Activated B cell treated with CpG ODN at 0.5 μM for 24 hours (primary cell): ENCODE data around the gene NUP98. TPM values are rescaled to one million over a fixed set of nuclear protein-coding genes. Genes with fewer than 3 reads are reported as not detected.

ENCODE experiments used
- ATAC-seq: fragments of 200-7000 bp; cut with Tn5 transposase; one replicate; pipeline ENCODE4 v1.10.0; 2021; ENCODE audit warnings: low read depth, mild to moderate bottlenecking, moderate library complexity
- CTCF ChIA-PET: fragments of 350-600 bp; sonication (Branson Sonifier 250); formaldehyde crosslinking; loops from one replicate; lab custom pipeline; 2021; ENCODE audit warnings: antibody characterized with exemption; lab: Charles Lee
- POLR2A ChIA-PET: fragments of 350-600 bp; sonication (Branson Sonifier 250); formaldehyde crosslinking; loops from one replicate; lab custom pipeline; 2021; ENCODE audit warnings: antibody characterized with exemption; lab: Charles Lee
- DNase-seq: peaks from one replicate; pipeline ENCODE4 v3.0.0; 2022
- H3K27ac Mint-ChIP-seq: one replicate; pipeline ENCODE4 v1.8.0; 2020; ENCODE audit warnings: mixed read lengths
- H3K27me3 Mint-ChIP-seq: one replicate; pipeline ENCODE4 v1.8.0; 2021; ENCODE audit warnings: mixed read lengths
- H3K36me3 Mint-ChIP-seq: one replicate; pipeline ENCODE4 v1.8.0; 2021; ENCODE audit warnings: low read depth, mixed read lengths
- H3K4me1 Mint-ChIP-seq: one replicate; pipeline ENCODE4 v1.8.0; 2021; ENCODE audit warnings: mixed read lengths
- H3K4me3 Mint-ChIP-seq: one replicate; pipeline ENCODE4 v1.8.0; 2020; ENCODE audit warnings: mild to moderate bottlenecking, mixed read lengths
- H3K9me3 Mint-ChIP-seq: one replicate; pipeline ENCODE4 v1.8.0; 2020; ENCODE audit warnings: mixed read lengths
- CTCF ChIP-seq: fragments of 200-600 bp; IDR thresholded peaks from one replicate; pipeline ENCODE4 v1.8.0; 2022; ENCODE audit warnings: antibody characterized with exemption, mild to moderate bottlenecking
- intact Hi-C: fragments of 100-400 bp; cut with micrococcal nuclease; formaldehyde crosslinking; loops from one replicate; pipeline ENCODE4 v1.15.1; 2024
- total RNA-seq: library from RNA; stranded (reverse); gene quantifications from 2 replicates; pipeline ENCODE4 v1.2.3, GENCODE V29; 2022

Gene NUP98
- total RNA-seq, 1 donor from 2014 or later: 117 TPM

DNA sequence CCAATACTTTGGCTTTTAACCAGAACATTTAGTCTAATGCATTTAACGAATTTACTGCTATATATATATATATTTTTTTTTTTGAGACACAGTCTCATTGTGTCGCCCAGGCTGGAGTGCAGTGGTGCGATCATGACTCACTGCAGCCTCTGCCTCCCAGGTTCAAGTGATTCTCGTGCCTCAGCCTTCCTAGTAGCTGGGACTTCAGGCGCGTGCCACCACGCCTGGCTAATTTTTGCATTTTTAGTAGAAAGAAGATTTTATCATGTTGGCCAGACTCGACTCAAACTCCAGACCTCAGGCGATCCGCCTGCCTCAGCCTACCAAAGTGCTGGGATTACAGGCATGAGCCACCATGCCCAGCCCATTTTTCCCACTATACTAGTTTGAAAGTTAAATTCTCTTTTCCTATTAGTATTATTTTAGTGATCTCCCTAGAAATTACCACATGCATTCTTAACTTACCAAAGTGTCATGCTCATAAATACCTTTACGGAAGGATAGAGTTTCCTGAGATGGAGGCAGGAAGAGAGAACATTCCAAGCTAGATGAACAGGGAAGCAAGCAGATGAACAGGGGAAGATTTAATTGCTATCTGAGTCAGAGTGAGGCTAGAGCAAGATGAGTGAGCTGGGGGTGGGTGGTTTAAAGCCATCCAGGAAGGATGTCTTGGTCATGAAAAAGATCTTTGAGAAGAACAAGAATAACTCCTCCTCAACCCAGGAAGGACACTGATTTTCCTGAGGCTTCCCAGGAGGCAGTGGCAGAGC lies 6.6 kb upstream of the NUP98 start:
- peaks cover 14% of the 10 kb centered on the region for H3K4me1 Mint-ChIP-seq
- H3K27me3 Mint-ChIP-seq: no peaks in the 10 kb centered on the region
- no peak overlapping the region for H3K4me3 Mint-ChIP-seq
- no peaks in the 10 kb centered on the region for H3K9me3 Mint-ChIP-seq
- DNase-seq (no peak), ATAC-seq (no peak)
- no peak for TF ChIP-seq CTCF
- ChIA-PET POLR2A (no interaction called here), CTCF (no interaction called here)
- no peak overlapping the region for H3K27ac Mint-ChIP-seq
- H3K36me3 Mint-ChIP-seq: peaks cover 5% of the 10 kb centered on the region
- intact Hi-C loops: no loop called here

GRCh38 chr11:3802011-3802790 lies 4.8 kb upstream of the NUP98 start:
- H3K4me1 Mint-ChIP-seq: peaks cover 16% of the 10 kb centered on the region
- no peak for ATAC-seq
- ChIA-PET POLR2A (interaction anchor here (0.7 kb wide), 2 partner anchors 52 to 256 kb away, joined by 3 to 5 read pairs; no protein-coding TSS in a partner anchor), CTCF (interaction anchor here (1.0 kb wide), 1 partner anchor 14 kb away, joined by 3 read pairs; no protein-coding TSS in a partner anchor)
- no peak for DNase-seq
- no peak for TF ChIP-seq CTCF
- peaks cover 7% of the 10 kb centered on the region for H3K36me3 Mint-ChIP-seq
- H3K27me3 Mint-ChIP-seq: no peaks in the 10 kb centered on the region
- no peak overlapping the region for H3K27ac Mint-ChIP-seq
- H3K9me3 Mint-ChIP-seq: no peaks in the 10 kb centered on the region
- intact Hi-C loops: no loop called here
- no peak overlapping the region for H3K4me3 Mint-ChIP-seq

- H3K36me3 Mint-ChIP-seq: peaks cover 14% of the 10 kb centered on the region
- no peaks in the 10 kb centered on the region for H3K27me3 Mint-ChIP-seq
- intact Hi-C loops: loop anchor here (5.0 kb wide), 1 partner anchor 1398 kb away; the partner anchor contains the start of gene TSSC4
- no peak for TF ChIP-seq CTCF
- DNase-seq: no peak
- no peak overlapping the region for H3K27ac Mint-ChIP-seq
- H3K4me1 Mint-ChIP-seq: peaks cover 34% of the 10 kb centered on the region
- no peaks in the 10 kb centered on the region for H3K9me3 Mint-ChIP-seq
- H3K4me3 Mint-ChIP-seq: no peak overlapping the region
- ChIA-PET CTCF (no interaction called here), POLR2A (interaction anchor here (5.6 kb wide), 1 partner anchor 40 kb away, joined by 74 read pairs; the partner anchor contains the start of gene RHOG)
- no peak for ATAC-seq
These were observed 2.5 kb upstream of the NUP98 start for GRCh38 chr11:3799873-3800272.

DNA sequence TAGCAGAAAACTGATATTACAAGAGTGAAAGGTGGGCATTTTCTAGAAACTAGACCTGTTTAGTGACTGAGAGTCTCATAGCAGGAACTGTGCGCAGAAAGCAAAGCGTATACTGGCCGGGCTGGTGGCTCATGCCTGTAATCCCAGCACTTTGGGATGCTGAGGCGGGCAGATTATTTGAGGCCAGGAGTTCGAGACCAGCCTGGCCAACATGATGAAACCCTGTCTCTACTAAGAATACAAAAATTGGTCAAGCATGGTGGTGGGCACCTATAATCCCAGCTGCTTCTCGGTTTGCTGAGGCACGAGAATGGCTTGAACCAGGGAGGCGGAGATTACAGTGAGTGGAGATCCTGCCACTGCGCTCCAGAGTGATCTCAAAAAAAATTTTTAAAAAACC lies 1.8 kb upstream of the NUP98 start:
- no peak for ATAC-seq
- Mint-ChIP-seq H3K36me3 (peaks cover 21% of the 10 kb centered on the region), H3K4me3 (peak overlapping the region; percentile 98), H3K27me3 (no peaks in the 10 kb centered on the region), H3K9me3 (no peaks in the 10 kb centered on the region), H3K27ac (peak overlapping the region; percentile 99), H3K4me1 (peaks cover 41% of the 10 kb centered on the region)
- no peak for DNase-seq
- CTCF ChIA-PET: interaction anchor here (2.1 kb wide), 1 partner anchor 9 kb away, joined by 15 read pairs; the partner anchor contains the start of gene PGAP2
- POLR2A ChIA-PET: interaction anchor here (2.4 to 5.6 kb wide), 2 partner anchors 14 to 41 kb away, joined by 14 to 74 read pairs; partner anchors contain the start of gene RHOG
- TF ChIP-seq CTCF: no peak
- intact Hi-C loops: loop anchor here (5.0 kb wide), 1 partner anchor 1397 kb away; the partner anchor contains the start of gene TSSC4
